Fibroblast of the aortic adventitia (primary cell): ENCODE measurements around the gene TTLL13. TPM values are rescaled to one million over a fixed set of nuclear protein-coding genes. Genes with fewer than 3 reads are reported as not detected.
"Not testable (repeated sequence)": the region's sequence is repeated elsewhere in the genome, so short reads cannot be mapped to it uniquely, and the experiment has no call there.

Experiments
- DNase-seq: peaks from one replicate; pipeline ENCODE4 v3.0.0-alpha.2; 2010; ENCODE audit warnings: low read depth
- H3K4me3 ChIP-seq: 2 replicates; pipeline ENCODE4 v1.5.1; 2011; ENCODE audit warnings: low read depth, mild to moderate bottlenecking, control low read depth, low read length, moderate library complexity
- CTCF ChIP-seq: IDR thresholded peaks from 2 replicates; pipeline ENCODE4 v1.5.1; 2011; ENCODE audit warnings: mild to moderate bottlenecking, low read length, control low read depth, inconsistent platforms; ENCODE audit not compliant: insufficient read depth
- total RNA-seq: library from RNA; depleted of rRNA; stranded (reverse); fragments of >200 nt; gene quantifications from 2 replicates; pipeline ENCODE4 v1.2.3, GENCODE V29; 2012; ENCODE audit warnings: low replicate concordance

Gene TTLL13
- total RNA-seq, 1 donor: 0.09 TPM

GRCh38 chr15:90291679-90292356 lies 42.5 kb downstream of the TTLL13 start:
- no peak for DNase-seq
- no peak for TF ChIP-seq CTCF

GRCh38 chr15:90293040-90293810 lies 43.9 kb downstream of the TTLL13 start:
- TF ChIP-seq CTCF: peak; percentile 81
- not testable (repeated sequence) for H3K4me3 ChIP-seq
- peak; percentile 48 for DNase-seq

More at GRCh38 chr15:90291679-90292356, 42.5 kb downstream of the TTLL13 start:
- H3K4me3 ChIP-seq: no peak overlapping the region

- no peak for DNase-seq
- no peak for TF ChIP-seq CTCF
- no peak overlapping the region for H3K4me3 ChIP-seq
These were observed 44.8 kb downstream of the TTLL13 start for GRCh38 chr15:90294159-90294558.

GRCh38 chr15:90294601-90295269 lies 45.4 kb downstream of the TTLL13 start:
- no peak for TF ChIP-seq CTCF
- H3K4me3 ChIP-seq: no peak overlapping the region
- no peak for DNase-seq

- no peak for DNase-seq
- no peak for TF ChIP-seq CTCF
- H3K4me3 ChIP-seq: no peak overlapping the region
These were observed 45.9 kb downstream of the TTLL13 start for GRCh38 chr15:90295270-90295648.

- not testable (repeated sequence) for H3K4me3 ChIP-seq
- peak; percentile 15 for DNase-seq
These were observed 47.0 kb downstream of the TTLL13 start for GRCh38 chr15:90296316-90296884.

GRCh38 chr15:90297021-90297420 lies 47.7 kb downstream of the TTLL13 start:
- DNase-seq: no peak
- H3K4me3 ChIP-seq: no peak overlapping the region
- no peak for TF ChIP-seq CTCF
